Fibroblast of lung (primary cell): ENCODE data around the gene C2CD4B.

Experiments
- CTCF ChIP-seq, 2 donors: IDR thresholded peaks in 1 of 2; conservative IDR thresholded peaks in 1 of 2; 1 replicate in 1 of 2; 2 replicates in 1 of 2; pipeline ENCODE4 v1.5.1; 2011 to 2012; ENCODE audit warnings: low read length in 2 of 2, control low read depth in 1 of 2, inconsistent platforms in 1 of 2, low read depth in 1 of 2, mild to moderate bottlenecking in 1 of 2
- EZH2 ChIP-seq: IDR thresholded peaks from 2 replicates; pipeline ENCODE4 v1.5.1; 2012; ENCODE audit warnings: low read length, control low read depth, mild to moderate bottlenecking; ENCODE audit errors: missing control alignments

GRCh38 chr15:62164014-62164395, 1.1 kb downstream of the C2CD4B start:
- no peak for TF ChIP-seq CTCF (conservative IDR thresholded peaks at IDR 0.05 in 1 of 2, IDR thresholded peaks at IDR 0.05 in 1 of 2; ENCODE audit: low read depth in 1 of 2, low read length in 2 of 2)
- peak; percentile 87 for TF ChIP-seq EZH2
